Dermis microvascular lymphatic vessel endothelial cell (primary cell): ENCODE measurements around the gene TLR8. TPM values are rescaled to one million over a fixed set of nuclear protein-coding genes. Genes with fewer than 3 reads are reported as not detected.

Experiments used
- DNase-seq, 2 donors: peaks; one replicate each; pipeline versions ENCODE4 v3.0.0 to v3.0.0-alpha.2; 2010; ENCODE audit warnings: low read depth in 2 of 2
- total RNA-seq: library from RNA; depleted of rRNA; stranded (reverse); fragments of >200 nt; gene quantifications from 2 replicates; pipeline ENCODE4 v1.2.1, GENCODE V29; 2014

Gene TLR8
- total RNA-seq, 1 donor from 2014 or later = not detected

DNA sequence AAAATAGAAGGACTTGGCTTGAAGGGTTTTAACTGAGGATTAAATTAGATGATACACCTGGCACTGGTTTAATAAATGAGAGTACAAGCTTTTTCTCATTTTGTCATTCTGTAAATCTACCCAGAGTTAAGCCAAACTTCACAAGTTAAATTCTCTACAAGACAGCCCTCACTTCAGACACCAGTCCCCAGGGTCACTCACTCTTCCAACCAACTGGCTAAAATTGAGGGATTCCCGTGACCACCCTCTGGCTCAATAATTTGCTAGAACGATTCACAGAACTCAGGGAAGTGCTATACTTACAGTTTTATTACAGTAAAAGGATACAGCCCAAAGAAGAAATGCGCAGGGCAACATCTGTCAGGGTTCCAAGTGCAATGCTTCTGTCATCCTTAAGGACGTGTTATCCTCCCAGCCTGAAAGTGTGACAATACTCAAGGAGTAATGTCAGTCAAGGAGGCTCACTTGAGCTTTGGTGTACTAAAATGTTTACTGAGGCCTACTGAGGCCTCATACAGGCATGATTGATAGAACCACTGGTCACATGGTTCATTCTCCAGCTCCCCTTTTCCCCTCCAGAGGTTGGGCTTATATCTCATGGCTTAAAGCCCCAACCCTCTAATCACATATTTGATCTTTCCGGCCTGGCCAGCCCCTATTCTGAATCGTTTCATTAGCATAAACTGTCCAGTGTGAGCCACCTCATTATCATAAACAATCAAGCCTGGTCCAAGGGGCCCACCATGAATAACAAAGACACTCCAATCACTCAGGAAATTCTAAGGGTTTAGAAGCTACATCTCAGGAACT is 58.9 kb downstream of the TLR8 start:
- DNase-seq = no peak

DNA sequence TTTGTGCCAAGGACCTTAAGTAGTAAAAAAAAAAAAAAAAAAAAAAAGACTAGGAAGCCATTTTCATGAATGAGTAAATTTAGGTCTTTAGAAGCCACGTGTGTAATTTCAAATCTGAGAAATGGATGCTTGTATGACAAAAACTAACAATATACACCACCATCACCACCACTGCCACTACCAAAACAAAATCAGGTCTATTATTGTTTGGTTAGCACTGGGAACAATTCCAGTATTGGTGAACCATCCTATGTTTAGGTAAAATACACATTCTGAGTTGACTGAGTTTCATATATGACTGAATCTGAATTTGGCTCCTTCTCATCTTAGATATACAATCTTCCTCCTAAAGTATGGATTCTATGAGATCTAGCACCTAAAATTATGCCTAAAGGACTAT is 59.7 kb downstream of the TLR8 start:
- DNase-seq = no peak

DNA sequence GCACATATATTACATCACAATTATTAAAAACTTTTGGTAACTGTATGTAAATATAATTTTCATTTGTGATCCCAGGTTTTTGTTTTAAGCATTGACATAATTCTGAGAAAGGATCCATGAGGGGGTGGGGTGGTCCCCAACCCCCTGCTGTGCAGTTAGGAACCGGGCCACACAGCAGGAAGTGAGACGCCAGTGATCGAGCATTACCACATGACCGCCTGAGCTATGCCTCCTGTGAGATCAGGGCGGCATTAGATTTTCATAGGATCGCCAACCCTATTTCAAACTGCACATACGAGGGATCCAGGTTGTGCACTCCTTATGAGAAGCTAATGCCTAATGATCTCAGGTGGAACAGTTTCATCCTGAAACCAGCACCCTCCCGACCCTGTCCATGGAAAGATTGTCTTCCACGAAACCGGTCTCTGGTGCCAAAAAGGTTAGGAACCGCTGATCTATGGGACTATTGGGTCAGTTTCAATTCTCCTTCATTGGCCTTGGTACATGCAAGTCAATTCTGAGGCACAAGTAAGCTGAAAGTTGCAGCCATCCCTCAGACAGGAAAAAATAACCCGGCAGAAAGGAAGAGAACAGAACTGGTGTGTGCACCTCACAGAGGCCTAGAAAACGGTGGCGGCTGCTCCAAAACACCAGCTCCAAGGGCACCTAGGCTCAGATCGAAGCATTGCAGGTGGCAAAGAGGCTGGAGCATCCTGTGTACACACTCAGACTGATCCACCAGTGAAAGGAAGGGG is 61.5 kb downstream of the TLR8 start:
- DNase-seq = no peak

DNA sequence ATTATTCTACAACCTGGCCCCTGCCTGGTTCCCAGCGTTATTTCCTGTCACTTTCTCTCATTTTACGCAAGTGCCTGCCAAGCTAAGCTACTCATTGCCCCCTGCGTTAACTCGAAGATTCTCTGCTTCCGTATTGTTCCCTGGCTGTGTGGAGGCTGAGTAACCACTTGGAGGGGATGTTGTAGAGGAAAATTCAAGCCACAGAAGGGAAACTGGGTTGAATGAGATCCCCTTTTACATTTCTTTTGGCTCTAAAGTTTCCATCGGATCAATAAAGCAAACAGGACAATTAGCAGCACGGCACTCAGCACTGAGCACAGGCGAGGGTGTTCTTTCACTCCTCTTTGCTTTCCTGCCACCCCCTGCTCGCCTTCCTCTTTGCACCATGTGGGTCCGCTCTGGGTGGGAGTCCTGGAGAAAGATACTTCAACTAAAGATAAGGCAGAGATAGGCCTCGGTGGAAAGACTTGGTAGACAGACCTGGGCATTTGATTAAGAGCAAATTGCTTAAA is 64.3 kb downstream of the TLR8 start:
- DNase-seq = peak in 1 of 2 donors; percentile 79

DNA sequence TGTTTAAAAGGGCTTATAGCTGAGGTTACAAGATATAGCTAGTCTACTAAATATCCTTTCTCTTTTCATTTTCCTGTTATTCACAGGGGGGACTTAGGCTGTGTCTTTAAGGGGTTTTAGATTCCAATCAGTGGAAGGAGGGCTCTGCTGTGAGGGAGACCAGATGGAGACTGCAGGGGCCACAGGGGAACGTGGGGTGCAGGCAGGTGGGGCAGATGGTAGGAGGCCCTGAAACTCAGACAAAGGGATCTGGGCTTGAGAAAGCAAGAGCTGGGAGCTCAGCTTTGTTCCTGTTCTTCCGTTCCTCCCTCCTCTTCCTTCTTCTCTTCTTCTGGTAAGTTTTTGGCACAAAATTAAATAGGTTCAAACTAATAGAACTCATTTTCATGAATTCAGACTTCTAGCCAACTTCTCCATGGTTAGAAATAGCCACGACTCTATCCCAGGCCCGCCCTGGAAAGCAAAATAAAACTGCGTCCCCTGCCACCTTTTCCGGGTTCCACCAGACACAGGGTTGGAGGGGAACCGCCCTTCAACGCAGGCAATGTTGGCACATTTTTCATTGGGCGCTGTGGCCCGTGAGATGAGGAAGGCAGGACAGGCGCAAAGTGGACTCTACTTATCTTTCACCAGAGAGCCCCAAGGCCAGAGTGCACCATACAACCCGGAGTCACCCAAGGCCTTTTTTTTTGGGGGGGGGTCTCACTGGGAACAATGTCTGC is 65.0 kb downstream of the TLR8 start:
- DNase-seq = peak in 1 of 2 donors; percentile 29

DNA sequence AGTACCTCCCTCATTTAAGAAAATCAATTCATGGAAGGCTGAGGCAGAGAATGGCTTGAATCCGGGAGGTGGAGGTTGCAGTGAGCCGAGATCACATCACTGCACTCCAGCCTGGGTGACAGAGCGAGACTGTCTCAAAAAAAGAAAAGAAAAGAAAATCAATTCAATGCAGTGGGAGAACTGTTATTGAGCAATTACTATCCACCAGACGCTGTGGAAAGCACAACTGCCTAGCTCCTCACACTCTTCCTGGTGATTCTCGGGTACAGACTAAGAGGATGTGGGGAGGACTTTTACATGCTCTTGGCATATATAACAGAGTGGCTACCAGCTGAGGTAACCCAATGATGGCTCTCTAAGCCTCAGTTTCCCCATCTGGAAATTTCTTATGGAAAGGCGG is 65.8 kb downstream of the TLR8 start:
- DNase-seq = no peak

Other genes starting within 250 kb of the TLR8 start
- 15.7 and 17.6 TPM in 2 replicates for gene PRPS2, start 115.2 kb upstream of the TLR8 start, total RNA-seq
- not detected in 2 replicates for gene TLR7, start 39.5 kb upstream of the TLR8 start, total RNA-seq
- 15,061 and 18,385 TPM in 2 replicates for gene TMSB4X, start 68.5 kb downstream of the TLR8 start, total RNA-seq
- not detected in 2 replicates for gene FAM9C, start 138.0 kb downstream of the TLR8 start, total RNA-seq